ENCODE data around the gene NR0B2.

DNA sequence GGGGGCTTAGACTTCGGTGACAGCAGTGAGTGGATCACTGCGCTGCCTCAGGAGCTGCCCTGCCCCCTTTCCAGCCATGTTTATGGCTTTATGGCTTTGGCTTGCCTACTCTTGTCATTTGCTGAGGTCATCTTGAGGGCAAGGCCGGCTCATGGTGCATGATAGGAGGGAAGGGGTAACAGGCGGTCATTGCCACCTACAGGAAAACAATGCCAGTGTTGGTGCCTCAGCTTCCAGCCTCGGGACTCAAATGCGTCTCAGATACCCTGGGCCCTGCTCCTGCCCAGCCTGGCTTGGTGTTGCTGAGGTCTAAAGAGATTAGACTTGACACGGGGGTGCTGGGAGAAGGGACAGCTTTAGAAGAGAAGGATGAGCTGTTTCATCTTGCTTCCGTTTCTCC is 32.0 kb upstream of the NR0B2 start:
- TF ChIP-seq, protein P1, sequence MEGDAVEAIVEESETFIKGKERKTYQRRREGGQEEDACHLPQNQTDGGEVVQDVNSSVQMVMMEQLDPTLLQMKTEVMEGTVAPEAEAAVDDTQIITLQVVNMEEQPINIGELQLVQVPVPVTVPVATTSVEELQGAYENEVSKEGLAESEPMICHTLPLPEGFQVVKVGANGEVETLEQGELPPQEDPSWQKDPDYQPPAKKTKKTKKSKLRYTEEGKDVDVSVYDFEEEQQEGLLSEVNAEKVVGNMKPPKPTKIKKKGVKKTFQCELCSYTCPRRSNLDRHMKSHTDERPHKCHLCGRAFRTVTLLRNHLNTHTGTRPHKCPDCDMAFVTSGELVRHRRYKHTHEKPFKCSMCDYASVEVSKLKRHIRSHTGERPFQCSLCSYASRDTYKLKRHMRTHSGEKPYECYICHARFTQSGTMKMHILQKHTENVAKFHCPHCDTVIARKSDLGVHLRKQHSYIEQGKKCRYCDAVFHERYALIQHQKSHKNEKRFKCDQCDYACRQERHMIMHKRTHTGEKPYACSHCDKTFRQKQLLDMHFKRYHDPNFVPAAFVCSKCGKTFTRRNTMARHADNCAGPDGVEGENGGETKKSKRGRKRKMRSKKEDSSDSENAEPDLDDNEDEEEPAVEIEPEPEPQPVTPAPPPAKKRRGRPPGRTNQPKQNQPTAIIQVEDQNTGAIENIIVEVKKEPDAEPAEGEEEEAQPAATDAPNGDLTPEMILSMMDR (IDR thresholded peaks at IDR 0.05), result no peak
- no peak for TF ChIP-seq ZFX (IDR thresholded peaks at IDR 0.05; ENCODE audit: borderline replicate concordance)
